Neural cell (in vitro differentiated cells): Measurements from ENCODE around the gene AQP6. TPM values are rescaled to one million over a fixed set of nuclear protein-coding genes. Genes with fewer than 3 reads are reported as not detected.

Experiments
- H2AFZ ChIP-seq: fragments of 200-600, 300-800 bp; sonication (generic), shearing (Covaris generic); 2 replicates; pipeline ENCODE4 v1.6.0; 2014; ENCODE audit warnings: low read depth, mild to moderate bottlenecking, antibody characterized with exemption, low read length, moderate library complexity
- H3F3A ChIP-seq: fragments of 200-600 bp; shearing (Covaris generic); 2 replicates; pipeline ENCODE4 v1.6.1; 2016; ENCODE audit warnings: mild to moderate bottlenecking, moderate library complexity, mixed read lengths, antibody characterized with exemption, low read length; ENCODE audit not compliant: insufficient read depth, poor library complexity, severe bottlenecking
- H3K27ac ChIP-seq: fragments of 200-600, 300-800 bp; sonication (generic), shearing (Covaris generic); 2 replicates; pipeline ENCODE4 v1.5.1; 2014; ENCODE audit warnings: mild to moderate bottlenecking, low read length, moderate library complexity
- H3K27me3 ChIP-seq: fragments of 300-800, 200-600 bp; sonication (generic), shearing (Covaris generic); 2 replicates; pipeline ENCODE4 v1.6.0; 2014; ENCODE audit warnings: mild to moderate bottlenecking, low read depth, low read length, moderate library complexity; ENCODE audit not compliant: insufficient read depth
- H3K36me3 ChIP-seq: fragments of 300-800, 200-600 bp; sonication (generic), shearing (Covaris generic); 2 replicates; pipeline ENCODE4 v1.5.1; 2014; ENCODE audit warnings: mild to moderate bottlenecking, antibody characterized with exemption, low read length, moderate library complexity; ENCODE audit not compliant: insufficient read depth
- H3K4me2 ChIP-seq: fragments of 300-800, 200-600 bp; sonication (generic), shearing (Covaris generic); 2 replicates; pipeline ENCODE4 v1.6.0; 2014; ENCODE audit warnings: mild to moderate bottlenecking, low read length
- H3K4me3 ChIP-seq: fragments of 300-800, 200-600 bp; sonication (generic), shearing (Covaris generic); 2 replicates; pipeline ENCODE4 v1.5.1; 2014; ENCODE audit warnings: mild to moderate bottlenecking, low read length, moderate library complexity
- H3K79me2 ChIP-seq: fragments of 200-600 bp; shearing (Covaris generic); replicated peaks from 2 replicates; pipeline ENCODE4 v1.6.0; 2014; ENCODE audit warnings: mild to moderate bottlenecking, low read length, moderate library complexity; ENCODE audit not compliant: insufficient read depth
- H3K9ac ChIP-seq: fragments of 300-800, 200-600 bp; sonication (generic), shearing (Covaris generic); 2 replicates; pipeline ENCODE4 v1.6.1; 2016; ENCODE audit warnings: mild to moderate bottlenecking, low read length, mixed read lengths
- H3K9me2 ChIP-seq: fragments of 200-600 bp; shearing (Covaris generic); 2 replicates; pipeline ENCODE4 v1.6.1; 2016; ENCODE audit warnings: mild to moderate bottlenecking, low read length, mixed read lengths; ENCODE audit not compliant: insufficient read depth
- H3K9me3 ChIP-seq: fragments of 200-600, 300-800 bp; sonication (generic), shearing (Covaris generic); 2 replicates; pipeline ENCODE4 v1.6.1; 2016; ENCODE audit warnings: mild to moderate bottlenecking, mixed run types, low read length, moderate library complexity, mixed read lengths
- H4K20me1 ChIP-seq: fragments of 200-600 bp; shearing (Covaris generic); 2 replicates; pipeline ENCODE4 v1.6.1; 2016; ENCODE audit warnings: mild to moderate bottlenecking, mixed run types; ENCODE audit not compliant: insufficient read depth
- EP300 ChIP-seq: fragments of 450-650 bp; conservative IDR thresholded peaks from 2 replicates; pipeline ENCODE4 v1.6.1; 2014; ENCODE audit warnings: antibody characterized with exemption, mild to moderate bottlenecking, moderate library complexity; ENCODE audit not compliant: poor library complexity, severe bottlenecking
- EZH2 ChIP-seq: fragments of 200-600, 300-800 bp; shearing (Covaris generic), sonication (generic); IDR thresholded peaks from 2 replicates; pipeline ENCODE4 v1.6.1; 2014; ENCODE audit warnings: antibody characterized with exemption, low read length, borderline replicate concordance, mild to moderate bottlenecking; ENCODE audit not compliant: insufficient read depth, poor library complexity, severe bottlenecking
- MXI1 ChIP-seq: fragments of 450-650 bp; conservative IDR thresholded peaks from 2 replicates; pipeline ENCODE4 v1.6.1; 2014; ENCODE audit warnings: antibody characterized with exemption, mild to moderate bottlenecking; ENCODE audit not compliant: poor library complexity, severe bottlenecking
- POLR2AphosphoS5 ChIP-seq: IDR thresholded peaks from 2 replicates; pipeline ENCODE4 v1.6.1; 2012
- RAD21 ChIP-seq: fragments of 450-650 bp; conservative IDR thresholded peaks from 2 replicates; pipeline ENCODE4 v1.6.1; 2014; ENCODE audit warnings: antibody characterized with exemption, mild to moderate bottlenecking, moderate library complexity
- SMC3 ChIP-seq: fragments of 450-650 bp; conservative IDR thresholded peaks from 2 replicates; pipeline ENCODE4 v1.6.1; 2014; ENCODE audit warnings: antibody characterized with exemption, mild to moderate bottlenecking, moderate library complexity; ENCODE audit not compliant: poor library complexity
- TAF1 ChIP-seq: IDR thresholded peaks from 2 replicates; pipeline ENCODE4 v1.6.1; 2012; ENCODE audit warnings: low read depth
- polyA plus RNA-seq: library from polyadenylated mRNA; depleted of rRNA; stranded (reverse); fragments of >200 nt; gene quantifications from 2 replicates; pipeline ENCODE4 v1.2.3, GENCODE V29; 2014
- TF ChIP-seq, protein P1 (sequence below): fragments of 450-650 bp; IDR thresholded peaks from 2 replicates; pipeline ENCODE4 v1.5.1; 2014; ENCODE audit warnings: antibody characterized with exemption, mild to moderate bottlenecking, moderate library complexity; ENCODE audit not compliant: poor library complexity, severe bottlenecking
- TF ChIP-seq, protein P2 (sequence below): IDR thresholded peaks from 2 replicates; pipeline ENCODE4 v1.6.1; 2012; ENCODE audit warnings: borderline replicate concordance

The AQP6 gene
- polyA plus RNA-seq, 1 donor from 2014 or later = not detected

DNA sequence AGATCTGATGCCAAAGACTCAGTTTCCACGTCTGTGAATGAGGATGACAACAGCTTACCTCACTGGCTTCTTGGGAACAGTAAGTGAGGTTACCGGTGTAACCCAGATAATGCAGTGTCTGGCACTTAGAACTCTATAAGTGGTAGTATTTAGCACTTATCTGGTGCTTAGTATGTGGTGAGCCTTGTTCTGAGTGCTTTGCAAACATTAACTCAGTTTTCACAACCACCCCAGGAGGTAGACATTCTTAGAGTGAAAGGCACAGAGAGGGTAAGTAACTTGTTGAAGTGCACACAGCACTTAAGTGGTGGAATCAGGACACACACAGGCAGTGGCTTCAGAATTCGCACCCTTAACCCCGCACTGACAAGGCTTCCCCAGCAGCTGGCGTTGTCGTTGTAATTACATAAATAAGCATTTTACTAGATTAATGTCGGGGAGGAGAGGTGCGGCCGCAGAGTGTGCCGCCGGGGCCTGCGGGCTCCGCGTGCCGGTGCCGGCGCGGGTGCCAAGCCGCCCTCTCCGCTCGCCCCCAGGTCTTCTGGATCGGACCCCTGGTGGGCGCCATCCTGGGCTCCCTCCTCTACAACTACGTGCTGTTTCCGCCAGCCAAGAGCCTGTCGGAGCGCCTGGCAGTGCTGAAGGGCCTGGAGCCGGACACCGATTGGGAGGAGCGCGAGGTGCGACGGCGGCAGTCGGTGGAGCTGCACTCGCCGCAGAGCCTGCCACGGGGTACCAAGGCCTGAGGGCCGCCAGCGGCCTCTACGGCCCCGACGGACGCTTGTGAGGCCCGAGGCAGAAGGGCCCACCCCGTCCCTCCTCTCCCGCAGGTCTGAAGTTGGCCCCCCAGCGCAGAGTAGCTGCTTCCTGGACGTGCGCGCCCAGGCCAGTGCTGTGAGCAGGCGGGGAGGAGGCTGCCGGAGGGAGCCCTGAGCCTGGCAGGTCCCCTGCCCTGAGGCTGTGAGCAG is 17.6 kb upstream of the AQP6 start:
- Histone ChIP-seq H3K27ac (no peak overlapping the region), H3K9ac (no peak overlapping the region), H4K20me1 (no peaks in the 10 kb centered on the region), H3F3A (no peaks in the 10 kb centered on the region), H3K4me3 (no peak overlapping the region), H3K79me2 (no peaks in the 10 kb centered on the region), H3K27me3 (peaks cover 8% of the 10 kb centered on the region), H2AFZ (no peak overlapping the region), H3K4me2 (no peak overlapping the region), H3K9me3 (no peaks in the 10 kb centered on the region), H3K9me2 (no peaks in the 10 kb centered on the region), H3K36me3 (no peaks in the 10 kb centered on the region)
- no peak for TF ChIP-seq POLR2AphosphoS5
- TF ChIP-seq SMC3 = no peak
- no peak for TF ChIP-seq MXI1
- no peak for TF ChIP-seq EP300
- TF ChIP-seq, protein P1, sequence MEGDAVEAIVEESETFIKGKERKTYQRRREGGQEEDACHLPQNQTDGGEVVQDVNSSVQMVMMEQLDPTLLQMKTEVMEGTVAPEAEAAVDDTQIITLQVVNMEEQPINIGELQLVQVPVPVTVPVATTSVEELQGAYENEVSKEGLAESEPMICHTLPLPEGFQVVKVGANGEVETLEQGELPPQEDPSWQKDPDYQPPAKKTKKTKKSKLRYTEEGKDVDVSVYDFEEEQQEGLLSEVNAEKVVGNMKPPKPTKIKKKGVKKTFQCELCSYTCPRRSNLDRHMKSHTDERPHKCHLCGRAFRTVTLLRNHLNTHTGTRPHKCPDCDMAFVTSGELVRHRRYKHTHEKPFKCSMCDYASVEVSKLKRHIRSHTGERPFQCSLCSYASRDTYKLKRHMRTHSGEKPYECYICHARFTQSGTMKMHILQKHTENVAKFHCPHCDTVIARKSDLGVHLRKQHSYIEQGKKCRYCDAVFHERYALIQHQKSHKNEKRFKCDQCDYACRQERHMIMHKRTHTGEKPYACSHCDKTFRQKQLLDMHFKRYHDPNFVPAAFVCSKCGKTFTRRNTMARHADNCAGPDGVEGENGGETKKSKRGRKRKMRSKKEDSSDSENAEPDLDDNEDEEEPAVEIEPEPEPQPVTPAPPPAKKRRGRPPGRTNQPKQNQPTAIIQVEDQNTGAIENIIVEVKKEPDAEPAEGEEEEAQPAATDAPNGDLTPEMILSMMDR = no peak
- TF ChIP-seq, protein P2, sequence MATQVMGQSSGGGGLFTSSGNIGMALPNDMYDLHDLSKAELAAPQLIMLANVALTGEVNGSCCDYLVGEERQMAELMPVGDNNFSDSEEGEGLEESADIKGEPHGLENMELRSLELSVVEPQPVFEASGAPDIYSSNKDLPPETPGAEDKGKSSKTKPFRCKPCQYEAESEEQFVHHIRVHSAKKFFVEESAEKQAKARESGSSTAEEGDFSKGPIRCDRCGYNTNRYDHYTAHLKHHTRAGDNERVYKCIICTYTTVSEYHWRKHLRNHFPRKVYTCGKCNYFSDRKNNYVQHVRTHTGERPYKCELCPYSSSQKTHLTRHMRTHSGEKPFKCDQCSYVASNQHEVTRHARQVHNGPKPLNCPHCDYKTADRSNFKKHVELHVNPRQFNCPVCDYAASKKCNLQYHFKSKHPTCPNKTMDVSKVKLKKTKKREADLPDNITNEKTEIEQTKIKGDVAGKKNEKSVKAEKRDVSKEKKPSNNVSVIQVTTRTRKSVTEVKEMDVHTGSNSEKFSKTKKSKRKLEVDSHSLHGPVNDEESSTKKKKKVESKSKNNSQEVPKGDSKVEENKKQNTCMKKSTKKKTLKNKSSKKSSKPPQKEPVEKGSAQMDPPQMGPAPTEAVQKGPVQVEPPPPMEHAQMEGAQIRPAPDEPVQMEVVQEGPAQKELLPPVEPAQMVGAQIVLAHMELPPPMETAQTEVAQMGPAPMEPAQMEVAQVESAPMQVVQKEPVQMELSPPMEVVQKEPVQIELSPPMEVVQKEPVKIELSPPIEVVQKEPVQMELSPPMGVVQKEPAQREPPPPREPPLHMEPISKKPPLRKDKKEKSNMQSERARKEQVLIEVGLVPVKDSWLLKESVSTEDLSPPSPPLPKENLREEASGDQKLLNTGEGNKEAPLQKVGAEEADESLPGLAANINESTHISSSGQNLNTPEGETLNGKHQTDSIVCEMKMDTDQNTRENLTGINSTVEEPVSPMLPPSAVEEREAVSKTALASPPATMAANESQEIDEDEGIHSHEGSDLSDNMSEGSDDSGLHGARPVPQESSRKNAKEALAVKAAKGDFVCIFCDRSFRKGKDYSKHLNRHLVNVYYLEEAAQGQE = no peak
- no peak for TF ChIP-seq RAD21
- no peak for TF ChIP-seq TAF1
- no peak for TF ChIP-seq EZH2

DNA sequence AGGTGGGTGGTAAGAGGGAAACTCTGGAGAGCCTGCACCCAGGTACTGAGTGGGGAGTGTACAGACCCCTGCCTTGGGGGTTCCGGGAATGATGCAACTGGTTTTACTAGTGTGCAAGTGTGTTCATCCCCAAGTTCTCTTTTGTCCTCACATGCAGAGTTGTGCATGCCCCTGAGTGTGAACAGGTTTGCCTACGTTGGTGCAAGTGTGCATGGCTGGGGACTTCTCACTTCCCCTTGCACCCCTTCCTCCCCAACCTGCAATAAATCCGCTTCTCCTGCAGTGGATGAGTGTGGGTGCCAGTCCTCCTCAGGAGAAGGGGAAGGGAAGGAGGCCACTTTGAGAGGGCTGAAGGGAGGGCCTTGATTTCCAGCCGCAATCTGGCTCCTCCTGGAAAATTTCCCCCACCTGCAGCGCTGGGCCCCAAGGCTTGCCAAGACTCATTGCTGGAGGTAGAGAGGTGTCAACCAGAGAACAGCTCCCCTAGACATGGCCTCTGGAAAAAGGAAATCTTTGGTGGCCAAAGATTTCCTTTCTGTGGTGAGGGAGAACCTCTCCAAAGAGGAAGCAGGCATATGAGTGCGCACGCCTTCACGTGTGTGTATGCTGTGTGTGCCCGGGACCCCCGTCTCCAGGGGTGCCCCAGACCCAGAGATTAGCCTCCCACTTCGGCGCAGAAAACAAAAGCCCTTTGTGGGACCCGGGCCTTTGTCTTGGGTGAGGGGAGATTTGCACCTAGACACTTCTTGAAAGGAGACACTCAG is 16.7 kb upstream of the AQP6 start:
- no peaks in the 10 kb centered on the region for H3K36me3 ChIP-seq
- no peaks in the 10 kb centered on the region for H3K79me2 ChIP-seq
- H4K20me1 ChIP-seq = no peaks in the 10 kb centered on the region
- H3K9me3 ChIP-seq = no peaks in the 10 kb centered on the region
- no peak for TF ChIP-seq EP300
- TF ChIP-seq SMC3 = no peak
- TF ChIP-seq TAF1 = no peak
- TF ChIP-seq POLR2AphosphoS5 = no peak
- TF ChIP-seq, protein P2 = no peak
- TF ChIP-seq, protein P1 = no peak
- no peak for TF ChIP-seq MXI1
- TF ChIP-seq EZH2 = no peak
- TF ChIP-seq RAD21 = no peak
- H3F3A ChIP-seq = no peaks in the 10 kb centered on the region
- no peak overlapping the region for H3K4me3 ChIP-seq
- H3K27me3 ChIP-seq = peaks cover 17% of the 10 kb centered on the region
- no peak overlapping the region for H3K9ac ChIP-seq
- no peak overlapping the region for H3K27ac ChIP-seq
- H3K9me2 ChIP-seq = no peaks in the 10 kb centered on the region
- H3K4me2 ChIP-seq = no peak overlapping the region
- no peak overlapping the region for H2AFZ ChIP-seq
